H1 (cell line): Measurements from ENCODE around the gene PTPRD. TPM values are rescaled to one million over a fixed set of nuclear protein-coding genes. Genes with fewer than 3 reads are reported as not detected.
A peak's percentile ranks its signal among the peaks of the same experiment; 100 is the strongest.

Source experiments
- CTCF ChIA-PET: fragments of 300-600 bp; sonication (Branson Sonifier 250); formaldehyde crosslinking; loops from one replicate; lab custom pipeline; 2021; ENCODE audit not compliant: partially characterized antibody; lab: Charles Lee
- POLR2A ChIA-PET: fragments of 300-600 bp; sonication (Branson Sonifier 250); formaldehyde crosslinking; loops from one replicate; lab custom pipeline; 2021; ENCODE audit warnings: inconsistent platforms; ENCODE audit not compliant: partially characterized antibody; lab: Charles Lee
- DNase-seq, 2 experiments: peaks; one replicate each; pipeline versions ENCODE4 v3.0.0 to v3.0.0-alpha.2; 2010 to 2022; ENCODE audit warnings: low spot score in 2 of 2, low read depth in 1 of 2, mixed read lengths in 1 of 2
- FAIRE-seq: peaks from 2 replicates; lab custom pipeline; 2011; peaks lifted over from hg19 to GRCh38; lab: Jason Lieb, UNC
- H2AFZ ChIP-seq: 2 replicates; pipeline ENCODE4 v1.8.1; 2012; ENCODE audit warnings: low read length, inconsistent platforms
- H2AK5ac ChIP-seq: 2 replicates; pipeline ENCODE4 v1.6.1; 2013; ENCODE audit warnings: low read depth, low read length
- H2BK120ac ChIP-seq: replicated peaks from 2 replicates; pipeline ENCODE3; 2013; ENCODE audit warnings: low read depth, low read length, inconsistent platforms
- H2BK12ac ChIP-seq: 2 replicates; pipeline ENCODE4 v1.6.1; 2013; ENCODE audit warnings: low read depth, low read length
- H2BK15ac ChIP-seq: 2 replicates; pipeline ENCODE4 v1.6.1; 2013; ENCODE audit warnings: low read length
- H2BK20ac ChIP-seq: 2 replicates; pipeline ENCODE4 v1.6.1; 2013; ENCODE audit warnings: low read length
- H2BK5ac ChIP-seq: 2 replicates; pipeline ENCODE4 v1.6.1; 2013; ENCODE audit warnings: low read depth, low read length
- H3K14ac ChIP-seq: 2 replicates; pipeline ENCODE4 v1.6.1; 2013; ENCODE audit warnings: inconsistent platforms; ENCODE audit not compliant: insufficient read length
- H3K18ac ChIP-seq: 2 replicates; pipeline ENCODE4 v1.6.1; 2013; ENCODE audit warnings: low read length; ENCODE audit errors: extremely low read depth
- H3K23ac ChIP-seq: 2 replicates; pipeline ENCODE4 v1.6.1; 2013; ENCODE audit warnings: inconsistent platforms; ENCODE audit not compliant: insufficient read length
- H3K23me2 ChIP-seq: 2 replicates; pipeline ENCODE4 v1.6.1; 2013; ENCODE audit warnings: low read depth, low read length
- H3K27ac ChIP-seq: 2 replicates; pipeline ENCODE4 v1.6.1; 2011; ENCODE audit warnings: low read depth, low read length, inconsistent platforms
- H3K27me3 ChIP-seq, 4 experiments: replicated peaks in 1 of 4; 1 replicate in 1 of 4; 2 replicates in 3 of 4; pipeline versions ENCODE4 v1.6.1 to v1.8.1; 2011 to 2013; ENCODE audit warnings: low read length in 3 of 4, mild to moderate bottlenecking in 3 of 4, inconsistent platforms in 2 of 4, mixed read lengths in 2 of 4, moderate library complexity in 1 of 4; ENCODE audit not compliant: control insufficient read depth in 3 of 4, insufficient read depth in 3 of 4; ENCODE audit errors: extremely low read depth in 1 of 4
- H3K36me3 ChIP-seq, 4 experiments: 2 replicates each; pipeline versions ENCODE4 v1.6.1 to v1.8.1; 2011 to 2013; ENCODE audit warnings: mild to moderate bottlenecking in 4 of 4, low read length in 3 of 4, moderate library complexity in 2 of 4, control low read depth in 1 of 4, inconsistent platforms in 1 of 4; ENCODE audit not compliant: insufficient read depth in 4 of 4, control insufficient read depth in 2 of 4
- H3K4ac ChIP-seq: replicated peaks from 2 replicates; pipeline ENCODE3; 2013; ENCODE audit warnings: low read length, low read depth, mixed read lengths, inconsistent platforms; ENCODE audit not compliant: insufficient read length
- H3K4me1 ChIP-seq, 4 experiments: replicated peaks in 1 of 4; 1 replicate in 1 of 4; 2 replicates in 3 of 4; pipeline versions ENCODE4 v1.6.1 to v1.8.1; 2011 to 2013; ENCODE audit warnings: low read length in 3 of 4, inconsistent platforms in 2 of 4, mixed read lengths in 1 of 4; ENCODE audit not compliant: insufficient read depth in 4 of 4, control insufficient read depth in 3 of 4
- H3K4me2 ChIP-seq, 2 experiments: 2 replicates each; pipeline versions ENCODE4 v1.6.1 to v1.8.1; 2011 to 2013; ENCODE audit warnings: low read depth in 2 of 2, low read length in 2 of 2, control low read depth in 1 of 2, inconsistent platforms in 1 of 2, mild to moderate bottlenecking in 1 of 2; ENCODE audit not compliant: insufficient read depth in 1 of 2
- H3K4me3 ChIP-seq, 4 experiments: fragments of 200-600, 300-600 bp in 1 of 4; sonication (generic), shearing (Covaris generic), sonication (Bioruptor Twin) in 1 of 4; 2 replicates each; pipeline versions ENCODE4 v1.5.1 to v1.8.1; 2011 to 2016; ENCODE audit warnings: low read length in 4 of 4, low read depth in 3 of 4, control low read depth in 2 of 4, inconsistent platforms in 2 of 4, mild to moderate bottlenecking in 2 of 4, mixed read lengths in 1 of 4, moderate library complexity in 1 of 4; ENCODE audit not compliant: insufficient read depth in 2 of 4; ENCODE audit errors: extremely low read depth in 1 of 4
- H3K56ac ChIP-seq: replicated peaks from 2 replicates; pipeline ENCODE3; 2013; ENCODE audit warnings: low read depth, mild to moderate bottlenecking, mixed read lengths, low read length, inconsistent platforms; ENCODE audit not compliant: insufficient read length
- H3K79me1 ChIP-seq: 2 replicates; pipeline ENCODE4 v1.6.1; 2013; ENCODE audit warnings: low read depth, low read length, control low read depth
- H3K79me2 ChIP-seq, 2 experiments: 2 replicates each; pipeline versions ENCODE4 v1.6.1 to v1.8.1; 2012 to 2013; ENCODE audit warnings: low read length in 2 of 2, mild to moderate bottlenecking in 2 of 2, inconsistent platforms in 1 of 2; ENCODE audit not compliant: insufficient read depth in 2 of 2, control insufficient read depth in 1 of 2
- H3K9ac ChIP-seq, 4 experiments: replicated peaks in 1 of 4; 1 replicate in 1 of 4; 2 replicates in 3 of 4; pipeline versions ENCODE4 v1.6.1 to v1.8.1; 2011 to 2013; ENCODE audit warnings: low read depth in 3 of 4, low read length in 3 of 4, control low read depth in 2 of 4, mild to moderate bottlenecking in 2 of 4, moderate library complexity in 2 of 4, inconsistent platforms in 1 of 4; ENCODE audit errors: extremely low read depth in 1 of 4
- H3K9me3 ChIP-seq, 2 experiments: 2 replicates each; pipeline versions ENCODE4 v1.6.1 to v1.8.1; 2012 to 2013; ENCODE audit warnings: mild to moderate bottlenecking in 2 of 2, moderate library complexity in 2 of 2, control low read depth in 1 of 2, inconsistent platforms in 1 of 2, low read depth in 1 of 2, low read length in 1 of 2, mixed read lengths in 1 of 2; ENCODE audit not compliant: insufficient read depth in 2 of 2
- H4K20me1 ChIP-seq, 2 experiments: replicated peaks in 1 of 2; 2 replicates each; pipeline versions ENCODE3 to v1.8.1; 2011 to 2013; ENCODE audit warnings: inconsistent platforms in 2 of 2, low read length in 2 of 2, mild to moderate bottlenecking in 1 of 2; ENCODE audit not compliant: insufficient read depth in 2 of 2, control insufficient read depth in 1 of 2
- H4K5ac ChIP-seq: 2 replicates; pipeline ENCODE4 v1.6.1; 2013; ENCODE audit warnings: low read length, low read depth, mixed read lengths, inconsistent platforms; ENCODE audit not compliant: insufficient read length
- H4K8ac ChIP-seq: 2 replicates; pipeline ENCODE4 v1.8.0; 2013; ENCODE audit warnings: mild to moderate bottlenecking, moderate library complexity, low read length, inconsistent platforms; ENCODE audit not compliant: insufficient read depth; ENCODE audit errors: extremely low read depth
- H4K91ac ChIP-seq: replicated peaks from 2 replicates; pipeline ENCODE3; 2013; ENCODE audit warnings: low read length, mixed read lengths, inconsistent platforms; ENCODE audit not compliant: insufficient read length
- PHF8 ChIP-seq: fragments of 200-600 bp; sonication (generic); conservative IDR thresholded peaks from 2 replicates; pipeline ENCODE4 v1.7.1; 2012; ENCODE audit warnings: low read depth, mild to moderate bottlenecking, inconsistent platforms, low read length, moderate library complexity
- RNF2 ChIP-seq: fragments of 200-900, 300-1000 bp; sonication (generic); IDR thresholded peaks from 2 replicates; pipeline ENCODE4 v1.7.1; 2016; ENCODE audit warnings: borderline replicate concordance, low read depth, mild to moderate bottlenecking, antibody characterized with exemption, low read length; ENCODE audit not compliant: poor library complexity, severe bottlenecking; ENCODE audit errors: missing control alignments
- TCF12 ChIP-seq: IDR thresholded peaks from 2 replicates; pipeline ENCODE4 v1.6.1; 2011; ENCODE audit warnings: low read depth, mild to moderate bottlenecking, low read length
- WGBS, 2 experiments: shearing (Covaris generic) in 1 of 2; methylation state at CpG; one replicate each; pipeline versions ENCODE4 v1.1.6 to v1.1.7; 2013 to 2015; ENCODE audit warnings: low lambda C conversion rate in 2 of 2, mixed read lengths in 2 of 2, inconsistent platforms in 1 of 2, low coverage in 1 of 2, missing lambda C conversion rate in 1 of 2; ENCODE audit not compliant: insufficient replicate concordance in 2 of 2, insufficient coverage in 1 of 2, insufficient read length in 1 of 2; ENCODE audit errors: extremely low coverage in 1 of 2, missing lambda C conversion rate in 1 of 2; 5-methylcytosine and 5-hydroxymethylcytosine counted together
- polyA plus RNA-seq, 7 experiments: library from polyadenylated mRNA; depleted of rRNA in 3 of 7; stranded (reverse) in 5 of 7; unstranded in 2 of 7; fragments of >200 nt in 5 of 7; fragments of 200-250 nt in 2 of 7; gene quantifications; 1 replicate in 5 of 7; 2 replicates in 1 of 7; 4 replicates in 1 of 7; pipeline versions ENCODE4 v1.2.1 to v1.2.3, GENCODE V29; 2011 to 2013; ENCODE audit warnings: missing spikeins in 2 of 7, mixed read lengths in 2 of 7
- total RNA-seq: library from RNA; stranded (reverse); fragmentation: NEBNext Ultra II Directional; extraction: Animal tissue kit (Norgen Biotek cat#: 25700); gene quantifications from 2 replicates; pipeline ENCODE4 v1.2.1, GENCODE V29; 2021

Gene PTPRD
- total and polyA plus RNA-seq, 2 of the 8 experiments (the other 6 are each of a cell fraction or from before 2014, with no cell fraction given): 17.2 to 77.0 TPM

- FAIRE-seq (no peak), DNase-seq (no peak)
- peaks cover 0 to 3% (median 0%) of the 10 kb centered on the region in 4 experiments; a peak in 2 of 7 replicates for H3K4me1 ChIP-seq
- H4K8ac ChIP-seq: no peak overlapping the region
- H3K79me2 ChIP-seq: no peaks in the 10 kb centered on the region
- no peak overlapping the region for H2AK5ac ChIP-seq
- POLR2A ChIA-PET: no interaction called here
- H3K9ac ChIP-seq: no peak overlapping the region
- no peak overlapping the region for H4K91ac ChIP-seq
- H3K56ac ChIP-seq: no peak overlapping the region
- no peak overlapping the region for H3K18ac ChIP-seq
- no peak overlapping the region for H3K14ac ChIP-seq
- H2BK15ac ChIP-seq: no peak overlapping the region
- peaks cover 0 to 2% of the 10 kb centered on the region in 2 experiments for H4K20me1 ChIP-seq
- H3K4me3 ChIP-seq: no peak overlapping the region
- H3K27me3 ChIP-seq: no peaks in the 10 kb centered on the region
- TF ChIP-seq TCF12 (no peak), RNF2 (no peak), PHF8 (no peak)
- H3K4ac ChIP-seq: no peak overlapping the region
- no peak overlapping the region for H2BK12ac ChIP-seq
- H3K9me3 ChIP-seq: no peaks in the 10 kb centered on the region
- no peak overlapping the region for H2BK20ac ChIP-seq
- no peak overlapping the region for H3K4me2 ChIP-seq
- H3K23ac ChIP-seq: no peak overlapping the region
- H2AFZ ChIP-seq: no peak overlapping the region
- no peak overlapping the region for H2BK5ac ChIP-seq
- CTCF ChIA-PET: interaction anchor here (0.5 to 2.2 kb wide), 8 partner anchors 9 to 1167 kb away, joined by 3 to 5 read pairs (median 3); no protein-coding TSS in a partner anchor
- H3K27ac ChIP-seq: 0 out of 2 replicates have a peak overlapping the region, but pooled peaks have one; percentile 12
- H2BK120ac ChIP-seq: no peak overlapping the region
- H4K5ac ChIP-seq: no peak overlapping the region
- no peaks in the 10 kb centered on the region for H3K36me3 ChIP-seq
- H3K23me2 ChIP-seq: no peaks in the 10 kb centered on the region
- no peaks in the 10 kb centered on the region for H3K79me1 ChIP-seq
- 89% methylated on average over 4 of the region's 4 CpGs; no CpG with 5 or more reads in 1 of the 2 experiments for WGBS, 2 experiments
Observed at GRCh38 chr9:8600914-8601680, 2011.7 kb downstream of the PTPRD start.
